Measurements from ENCODE around the gene MAS1L.

DNA sequence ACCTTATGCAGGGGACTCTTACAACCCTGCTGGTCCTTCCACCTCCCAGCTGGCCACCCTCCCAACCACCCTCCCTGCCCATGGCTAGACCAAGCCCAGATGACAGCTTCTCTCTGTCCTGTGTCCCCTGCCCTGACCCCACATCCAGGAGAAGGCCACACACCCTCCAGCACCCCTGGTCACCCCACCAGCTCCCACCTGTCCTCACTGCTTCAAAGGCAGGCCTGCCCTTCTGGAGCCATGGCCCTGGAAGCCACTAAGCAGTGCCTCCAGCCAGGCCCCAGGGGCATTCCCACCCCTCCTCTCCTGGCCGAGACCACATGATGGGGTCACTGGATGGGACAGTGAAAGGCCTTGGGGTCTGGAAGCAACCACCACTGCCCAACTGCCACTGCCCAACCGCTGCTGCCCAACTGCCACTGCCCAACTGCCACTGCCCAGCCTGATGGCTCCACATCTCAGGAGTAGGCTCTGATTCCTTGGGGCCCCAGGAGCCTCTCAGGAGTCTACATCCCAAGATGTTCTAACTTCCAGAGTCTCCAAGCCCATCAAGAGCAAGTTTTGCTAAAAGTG is 41.3 kb upstream of the MAS1L start:
- TF ChIP-seq, protein P1, sequence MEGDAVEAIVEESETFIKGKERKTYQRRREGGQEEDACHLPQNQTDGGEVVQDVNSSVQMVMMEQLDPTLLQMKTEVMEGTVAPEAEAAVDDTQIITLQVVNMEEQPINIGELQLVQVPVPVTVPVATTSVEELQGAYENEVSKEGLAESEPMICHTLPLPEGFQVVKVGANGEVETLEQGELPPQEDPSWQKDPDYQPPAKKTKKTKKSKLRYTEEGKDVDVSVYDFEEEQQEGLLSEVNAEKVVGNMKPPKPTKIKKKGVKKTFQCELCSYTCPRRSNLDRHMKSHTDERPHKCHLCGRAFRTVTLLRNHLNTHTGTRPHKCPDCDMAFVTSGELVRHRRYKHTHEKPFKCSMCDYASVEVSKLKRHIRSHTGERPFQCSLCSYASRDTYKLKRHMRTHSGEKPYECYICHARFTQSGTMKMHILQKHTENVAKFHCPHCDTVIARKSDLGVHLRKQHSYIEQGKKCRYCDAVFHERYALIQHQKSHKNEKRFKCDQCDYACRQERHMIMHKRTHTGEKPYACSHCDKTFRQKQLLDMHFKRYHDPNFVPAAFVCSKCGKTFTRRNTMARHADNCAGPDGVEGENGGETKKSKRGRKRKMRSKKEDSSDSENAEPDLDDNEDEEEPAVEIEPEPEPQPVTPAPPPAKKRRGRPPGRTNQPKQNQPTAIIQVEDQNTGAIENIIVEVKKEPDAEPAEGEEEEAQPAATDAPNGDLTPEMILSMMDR (IDR thresholded peaks at IDR 0.05), result no peak
- no peak for TF ChIP-seq EZH2phosphoT487 (IDR thresholded peaks at IDR 0.05)

Measured in neural progenitor cell (in vitro differentiated cells).